8988T (cell line): Measurements from ENCODE around the gene ASTN1.

Experiments
- DNase-seq: peaks from one replicate; pipeline ENCODE4 v3.0.0; 2011

The ASTN1 gene

DNA sequence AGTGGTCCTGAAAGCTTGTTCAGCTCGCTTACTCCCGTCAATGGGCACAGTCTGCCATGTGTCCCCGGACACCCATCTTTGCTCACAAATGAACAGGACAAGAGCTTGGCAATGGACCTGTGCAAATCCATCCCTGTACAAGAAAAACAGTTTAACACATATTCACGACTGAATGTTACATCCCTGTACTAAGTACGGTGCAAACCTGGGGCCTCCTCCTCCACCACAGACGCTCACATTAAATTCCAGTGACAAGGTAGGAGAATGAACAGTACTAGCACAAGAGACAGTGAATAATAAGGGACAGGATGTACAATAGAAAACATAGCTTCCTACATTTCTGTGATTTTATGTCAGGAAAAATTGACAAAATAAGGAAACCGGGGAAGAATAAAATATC lies 187.7 kb downstream of the ASTN1 start:
- DNase-seq, result no peak

DNA sequence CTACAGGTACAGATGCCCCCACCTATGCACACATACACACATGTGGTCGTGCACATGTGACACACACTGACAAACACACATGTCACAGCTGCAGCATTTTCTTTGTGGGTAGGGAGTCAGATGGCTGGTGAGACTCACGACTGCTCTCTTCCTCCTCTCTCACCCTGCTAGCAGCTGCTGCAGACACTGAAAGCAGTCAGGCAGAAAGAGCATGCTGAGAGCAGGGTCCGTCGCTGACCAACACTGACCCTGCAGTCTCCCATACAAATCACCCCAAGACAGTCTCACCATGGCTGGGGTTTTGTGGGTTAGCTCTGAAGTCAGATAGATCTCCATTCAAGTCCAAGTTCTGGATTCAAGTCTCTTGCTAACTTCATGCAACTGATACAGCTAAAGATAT lies 188.3 kb downstream of the ASTN1 start:
- no peak for DNase-seq

DNA sequence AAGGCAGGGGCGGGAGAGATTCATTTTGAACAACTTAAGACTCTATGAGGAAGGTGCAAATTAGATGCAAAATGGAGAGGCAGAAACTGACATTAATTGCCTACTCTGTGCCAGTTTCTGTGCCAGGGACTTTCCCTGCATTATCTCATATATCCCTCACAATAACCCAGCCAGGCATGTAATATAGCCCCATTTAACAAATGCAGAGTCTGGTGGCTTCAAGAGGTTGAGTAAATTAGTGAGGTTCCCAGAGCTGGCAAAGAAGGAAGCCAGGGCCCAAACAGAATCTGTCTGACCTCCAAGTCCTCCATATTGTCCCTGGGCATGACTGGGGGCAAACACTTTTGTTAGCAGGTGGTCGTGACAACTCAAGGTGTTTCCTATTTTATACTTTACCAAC lies 199.8 kb downstream of the ASTN1 start:
- no peak for DNase-seq

DNA sequence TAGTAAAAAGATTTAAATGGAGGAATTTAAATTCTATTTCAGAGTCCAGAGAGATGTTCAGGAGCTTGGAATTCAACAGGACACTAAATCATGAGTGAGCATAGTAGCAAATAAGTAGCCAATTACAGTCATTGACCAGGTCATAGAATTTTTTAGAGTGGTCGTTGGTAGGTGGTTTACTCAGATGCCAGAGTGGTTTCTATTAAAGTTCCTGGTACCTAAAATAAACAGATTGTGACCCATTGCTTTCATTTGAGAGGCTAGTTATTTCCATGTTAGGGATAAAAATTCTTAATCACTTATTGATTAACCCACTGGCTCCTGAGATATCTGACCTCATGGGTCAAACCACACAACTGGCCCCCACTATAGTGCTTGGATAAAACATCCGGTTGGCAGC lies 201.3 kb downstream of the ASTN1 start:
- no peak for DNase-seq

DNA sequence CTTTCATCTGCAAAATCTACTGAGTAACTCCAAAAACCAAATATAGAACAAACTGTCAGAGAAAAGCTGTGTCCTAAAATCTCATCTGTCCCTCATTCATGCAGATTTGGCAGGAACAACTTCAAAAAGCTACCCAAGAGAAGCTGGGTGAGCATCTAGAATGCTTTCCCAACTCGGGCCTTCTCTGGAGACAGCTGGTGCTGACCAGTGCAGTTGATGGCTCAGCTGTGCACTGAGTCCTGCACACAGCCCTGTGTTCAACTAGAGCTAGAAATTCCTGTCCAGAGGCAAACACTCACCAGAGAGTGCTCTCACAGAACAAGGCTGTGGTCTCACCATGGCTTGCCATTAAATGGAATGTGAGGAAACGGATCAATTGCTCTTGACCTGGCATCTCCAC lies 202.8 kb downstream of the ASTN1 start:
- DNase-seq, result no peak

DNA sequence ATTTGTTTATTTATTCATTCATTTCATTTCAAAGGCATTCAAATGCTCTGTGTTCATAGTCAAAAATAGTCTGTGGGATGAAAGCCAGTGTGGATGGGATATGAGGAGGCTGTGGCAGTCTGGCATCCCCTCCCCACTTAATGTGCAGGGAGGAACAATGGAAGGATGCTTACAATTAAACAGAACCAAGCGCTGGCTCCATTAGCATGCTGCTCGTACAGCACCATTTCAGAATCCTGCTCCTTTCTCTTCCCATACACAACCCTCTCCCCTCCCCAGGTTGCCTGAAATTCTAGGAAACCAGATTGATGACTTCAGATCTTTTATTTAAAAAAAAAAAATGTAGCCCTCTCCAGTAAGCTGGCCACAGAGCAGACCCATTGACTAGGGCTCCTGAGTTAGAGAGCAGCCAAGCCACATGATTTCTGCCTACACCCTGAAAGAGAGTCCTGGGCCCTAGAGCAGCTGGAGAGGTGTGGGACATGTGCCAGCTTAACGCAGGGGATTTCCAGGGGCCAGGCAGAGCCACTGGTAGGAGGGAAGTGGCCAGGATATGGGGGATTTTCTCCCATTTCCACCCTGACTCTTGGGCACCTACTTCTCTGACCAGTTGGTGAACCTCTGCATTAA lies 205.2 kb downstream of the ASTN1 start:
- DNase-seq, result no peak

DNA sequence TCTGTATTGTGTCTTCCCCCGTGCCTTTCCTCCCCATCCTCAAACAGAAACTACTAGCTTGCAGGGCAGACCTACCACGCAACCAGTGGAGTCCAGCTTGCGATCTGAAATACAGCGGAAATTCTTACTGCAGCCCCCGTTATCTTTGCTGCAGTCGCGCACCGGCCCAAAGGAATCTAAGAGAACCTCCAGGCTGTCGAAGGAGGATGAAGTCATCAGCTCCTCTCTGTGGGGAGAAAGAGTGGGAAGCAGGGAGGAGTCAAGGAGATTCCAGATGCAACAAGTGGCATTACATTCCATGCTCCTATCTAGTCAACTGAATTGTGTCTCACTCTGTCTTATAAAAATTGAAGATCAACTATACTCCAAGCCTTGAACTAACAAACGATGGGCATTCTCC lies 206.9 kb downstream of the ASTN1 start:
- no peak for DNase-seq

DNA sequence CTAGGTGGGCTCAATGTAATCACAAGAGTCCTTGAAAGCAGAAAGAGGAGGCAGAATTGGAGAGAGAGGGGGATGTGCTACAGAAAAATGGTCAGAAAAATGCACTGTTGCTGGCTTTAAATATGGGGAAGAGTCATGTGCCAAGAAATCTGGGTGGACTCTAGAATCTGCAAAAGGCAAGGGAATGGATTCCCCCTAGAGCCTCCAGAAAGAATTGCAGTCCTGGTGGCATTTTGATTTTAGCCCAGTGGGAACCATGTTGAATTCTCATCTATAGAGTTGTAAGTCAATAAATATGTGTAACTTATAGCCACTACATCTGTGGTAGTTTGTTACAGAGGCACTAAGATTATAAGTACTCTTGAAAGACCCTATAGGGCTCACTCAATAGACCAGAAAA lies 210.3 kb downstream of the ASTN1 start:
- DNase-seq, result no peak

DNA sequence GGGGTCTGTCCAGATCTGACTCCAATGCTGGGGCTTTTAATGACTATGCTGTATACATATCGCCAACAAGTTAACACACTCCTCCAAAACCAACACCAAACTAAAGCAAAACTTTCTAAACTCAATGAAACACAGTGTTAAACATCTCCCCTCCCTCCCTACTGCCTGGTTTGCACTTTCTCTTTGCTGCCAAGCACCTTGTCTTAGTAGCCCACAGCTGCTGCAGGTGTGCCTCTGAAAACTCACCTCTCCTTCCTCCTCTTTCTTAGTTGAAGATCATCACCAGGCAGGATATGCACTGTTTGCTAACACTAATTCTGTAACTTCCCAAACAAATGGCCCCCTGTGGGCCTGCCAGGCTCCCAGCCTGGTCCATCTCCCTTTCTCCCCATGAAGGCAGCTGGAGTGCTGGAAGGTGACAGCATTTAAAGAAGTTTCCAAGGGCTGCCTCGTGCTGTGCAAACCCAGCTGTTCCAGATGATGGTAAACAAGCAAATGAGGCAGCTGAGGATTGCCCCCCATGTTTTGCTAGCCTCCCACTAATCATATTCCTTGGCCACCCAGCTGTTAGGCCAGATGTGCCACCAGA lies 213.7 kb downstream of the ASTN1 start:
- no peak for DNase-seq

DNA sequence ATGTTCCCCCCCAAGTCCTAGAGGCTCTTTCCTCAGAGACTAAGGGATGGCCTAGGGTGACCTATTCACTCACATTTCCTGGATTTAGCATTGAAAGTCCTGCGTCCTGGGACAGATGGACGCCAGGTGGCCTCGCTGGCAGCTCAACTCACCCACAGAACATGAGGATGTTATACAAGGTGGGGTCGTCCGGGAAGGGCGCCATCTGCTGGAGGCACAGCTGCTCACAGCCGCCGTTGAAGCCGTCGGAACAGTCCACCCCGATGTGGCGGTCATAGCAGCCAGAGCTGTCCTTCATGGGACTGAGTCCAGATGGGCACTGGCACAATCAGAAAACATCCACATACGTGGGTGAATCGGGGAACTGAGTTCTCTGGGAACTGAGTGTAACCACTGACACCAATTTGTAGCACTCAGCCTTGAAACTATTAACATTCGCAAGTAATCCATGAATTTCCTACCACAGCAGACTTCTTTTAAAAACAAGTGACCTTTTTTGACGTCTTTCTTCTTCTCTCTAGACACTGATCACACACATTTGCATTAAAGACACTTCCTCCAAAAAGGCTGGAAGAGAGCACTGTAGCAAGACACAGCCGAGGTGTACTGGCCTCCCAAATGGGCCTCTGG lies 215.4 kb downstream of the ASTN1 start:
- peak; percentile 26 for DNase-seq

DNA sequence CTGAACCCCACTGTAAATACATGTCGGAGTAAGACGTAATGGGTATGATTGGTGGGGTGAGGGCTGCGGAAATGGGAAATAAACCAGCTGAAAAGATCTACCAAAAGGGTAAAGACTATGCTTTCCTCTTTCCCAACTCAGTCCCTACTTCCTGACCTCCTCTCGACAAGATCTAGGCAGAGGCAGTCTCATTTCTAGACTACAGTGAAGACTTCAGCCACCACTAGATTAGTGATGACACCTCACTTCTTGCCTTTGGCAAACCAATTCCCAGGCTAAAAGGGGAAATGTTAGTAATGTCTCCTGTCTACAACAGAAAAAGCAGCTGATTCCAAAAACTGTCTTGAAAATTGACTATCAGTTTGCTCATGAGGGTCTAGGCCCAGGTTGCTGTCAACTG lies 219.9 kb downstream of the ASTN1 start:
- no peak for DNase-seq

DNA sequence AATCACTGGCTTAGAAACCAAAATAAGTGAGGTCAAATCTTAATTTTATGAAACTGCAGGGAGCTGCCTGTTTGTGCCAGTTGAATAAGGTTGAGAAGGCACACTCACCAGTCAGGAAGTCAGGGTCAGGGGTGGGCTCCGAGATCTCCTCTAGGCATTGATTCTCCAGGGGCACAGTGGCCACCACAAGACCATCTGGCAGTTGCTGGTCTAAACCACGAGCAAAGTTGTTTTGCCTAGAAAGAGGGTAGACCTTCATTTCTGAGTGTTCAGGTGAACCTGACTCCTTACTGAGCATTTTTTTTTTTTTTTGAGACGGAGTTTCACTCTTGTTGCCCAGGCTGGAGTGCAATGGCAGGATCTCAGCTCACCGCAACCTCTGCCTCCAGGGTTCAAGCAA lies 220.7 kb downstream of the ASTN1 start:
- DNase-seq, result no peak

DNA sequence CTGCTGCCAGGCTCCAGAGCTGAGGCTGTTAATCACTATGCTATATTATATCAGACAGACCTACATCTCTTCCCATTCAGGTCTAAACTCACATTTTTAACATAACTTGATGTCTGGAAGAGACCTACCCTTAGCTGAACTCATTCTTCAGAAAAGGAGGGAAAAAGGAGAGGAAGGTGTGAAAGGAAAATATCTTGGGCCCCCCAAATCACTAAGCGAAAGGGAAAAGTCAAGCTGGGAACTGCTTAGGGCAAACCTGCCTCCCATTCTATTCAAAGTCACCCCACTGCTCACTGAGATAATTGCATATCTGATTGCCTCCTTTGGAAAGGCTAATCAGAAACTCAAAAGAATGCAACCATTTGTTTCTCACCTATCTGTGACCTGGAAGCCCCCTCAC lies 222.2 kb downstream of the ASTN1 start:
- no peak for DNase-seq

DNA sequence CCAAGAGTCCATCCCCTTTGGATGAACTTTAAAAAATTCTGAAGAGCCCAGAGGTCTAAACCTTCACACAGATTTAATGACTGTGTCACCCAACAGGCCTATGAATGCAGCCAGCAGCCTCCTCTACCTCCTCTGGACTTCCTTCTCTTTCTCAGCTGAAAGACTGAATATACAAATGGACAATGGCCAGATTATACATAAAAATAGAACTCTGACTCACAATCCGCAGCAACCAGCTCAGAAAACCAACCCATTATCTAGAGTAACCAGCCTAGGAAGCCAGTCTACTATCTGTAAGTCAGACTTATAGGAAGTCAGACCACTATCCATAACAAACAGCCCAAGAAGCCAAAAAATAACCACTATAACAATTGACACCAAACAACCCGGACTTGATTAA lies 224.5 kb downstream of the ASTN1 start:
- DNase-seq, result no peak

DNA sequence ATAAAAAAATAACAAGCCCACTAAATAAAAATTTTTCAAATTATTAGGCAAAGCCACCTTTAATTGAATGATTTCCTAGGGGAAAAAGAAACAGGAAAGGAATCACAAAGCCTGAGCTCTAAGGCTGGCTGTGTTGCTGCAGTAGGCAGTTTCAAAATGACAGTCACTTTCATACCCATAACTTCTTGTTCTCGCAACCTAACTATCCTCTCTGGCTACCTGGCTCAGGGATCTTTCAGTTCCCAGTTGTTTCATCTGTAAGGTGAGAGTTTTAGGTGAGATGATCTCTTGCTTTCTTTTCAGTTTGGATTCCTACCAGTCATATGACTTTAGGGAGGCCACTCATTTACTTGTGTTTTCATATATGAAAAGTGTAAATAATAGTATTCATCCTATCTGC lies 226.1 kb downstream of the ASTN1 start:
- no peak for DNase-seq

DNA sequence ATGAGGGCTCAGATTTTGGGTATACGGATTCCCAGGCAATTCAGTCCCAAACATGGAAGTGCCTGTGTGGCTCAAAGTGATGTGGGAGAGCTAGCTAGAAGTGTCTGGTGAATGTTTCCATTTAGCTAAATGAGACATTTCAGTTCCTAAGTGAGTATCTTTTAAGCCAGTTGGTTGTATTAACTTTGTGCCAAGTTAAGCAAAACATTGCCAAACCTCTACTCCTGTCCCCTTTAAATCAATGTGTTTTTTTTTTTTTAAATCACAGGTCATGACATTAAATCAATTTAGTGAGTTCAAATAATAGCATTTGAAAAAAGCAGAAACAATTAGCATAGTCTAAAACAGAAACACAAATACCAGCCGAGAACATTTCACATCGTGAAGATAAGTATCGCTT lies 230.1 kb downstream of the ASTN1 start:
- DNase-seq, result no peak

DNA sequence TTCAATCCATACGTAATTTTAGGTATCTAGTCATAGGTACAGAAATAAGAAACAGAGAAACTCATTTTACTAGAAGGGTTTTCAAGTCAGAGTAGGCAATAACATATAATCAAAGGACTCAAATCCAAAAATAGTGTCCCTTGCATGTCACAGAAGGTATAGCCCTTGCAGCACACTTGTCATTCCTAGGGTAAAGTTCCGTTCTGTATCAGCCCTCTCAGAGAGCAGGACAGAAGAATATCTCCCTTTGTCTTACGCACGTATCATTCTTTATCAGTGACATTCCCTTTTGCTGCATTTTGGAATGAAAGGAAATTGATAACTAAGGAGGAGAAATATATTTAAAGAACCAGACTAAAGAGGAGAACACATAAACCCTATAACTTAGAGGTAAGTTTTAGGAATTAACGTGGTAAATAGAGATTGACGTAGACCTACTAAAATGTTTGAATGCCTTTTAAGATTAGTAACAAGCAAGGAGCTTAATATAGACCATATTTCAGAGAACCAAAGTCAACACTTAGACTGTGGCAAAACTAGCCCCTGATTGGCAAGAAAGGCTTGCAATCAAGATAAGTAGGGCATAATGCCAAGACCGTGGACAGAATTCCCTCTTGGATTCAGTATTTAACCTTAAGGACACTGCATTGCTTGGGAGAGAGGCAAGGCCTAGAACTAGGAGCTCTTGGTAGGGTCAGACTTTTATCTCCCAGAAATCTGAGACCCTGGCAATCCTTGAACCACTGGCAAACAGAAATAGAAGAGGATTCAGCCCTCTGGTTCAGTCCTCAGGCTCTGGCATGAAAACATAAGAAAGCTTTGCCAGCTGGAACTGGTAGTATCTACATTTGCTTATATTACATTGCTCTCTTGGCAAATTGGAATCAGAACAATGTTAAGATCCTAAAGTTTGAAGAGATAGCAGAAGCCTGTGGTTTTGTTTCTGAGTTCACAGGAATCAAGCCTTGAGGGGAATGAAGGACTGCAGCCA lies 232.1 kb downstream of the ASTN1 start:
- no peak for DNase-seq

DNA sequence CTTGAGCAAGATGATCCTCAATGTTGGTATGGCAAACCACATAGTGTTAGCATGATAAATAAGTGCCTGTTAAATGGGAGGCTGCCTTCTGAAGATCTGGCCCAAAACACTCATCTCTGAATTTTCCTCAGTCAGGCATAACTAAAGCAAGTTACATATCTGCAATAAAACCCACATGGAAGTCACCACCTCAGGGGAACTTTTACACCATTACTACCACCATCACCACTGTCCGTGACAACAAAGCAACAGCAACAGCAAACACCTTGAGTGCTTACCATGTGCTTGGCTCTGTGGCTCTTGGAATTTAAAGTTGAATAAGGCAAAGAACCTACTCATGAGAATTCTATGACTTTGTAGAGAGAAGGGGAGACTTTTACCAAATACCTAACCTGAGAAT lies 233.0 kb downstream of the ASTN1 start:
- no peak for DNase-seq

DNA sequence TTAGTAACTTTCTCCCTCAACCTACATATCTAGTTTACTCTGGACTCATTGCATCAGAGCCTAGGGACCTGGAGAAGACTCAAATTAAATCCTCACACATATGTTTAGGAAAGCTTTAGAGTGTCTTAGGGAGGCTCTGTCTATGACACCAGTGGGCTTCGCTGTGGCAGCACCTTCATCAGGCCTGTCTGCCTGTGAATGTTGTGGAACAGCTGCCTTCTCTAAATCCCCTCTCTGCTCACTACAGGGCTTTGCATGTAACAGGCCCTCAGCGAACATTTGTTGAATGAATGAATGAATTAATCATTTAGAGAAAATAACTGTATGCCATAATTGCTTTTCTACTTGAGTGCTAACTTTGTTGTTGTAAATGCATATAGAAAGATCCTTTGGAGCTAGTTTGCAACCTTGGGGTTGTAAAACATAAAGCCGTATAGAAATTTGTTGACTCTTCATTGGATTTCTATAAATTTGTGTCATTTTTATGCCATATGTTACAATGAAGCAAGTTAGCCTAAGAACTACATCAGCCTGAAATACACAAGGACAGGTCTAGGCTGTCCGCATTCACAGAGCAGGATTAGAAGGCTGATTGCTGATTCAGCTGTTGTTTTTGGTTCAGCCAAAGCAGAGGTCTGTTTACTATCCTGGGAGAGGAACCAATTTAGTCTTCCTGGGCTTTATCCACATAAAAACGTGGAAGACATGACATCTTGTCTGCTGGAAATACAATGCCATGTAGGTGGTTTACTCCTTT lies 238.0 kb downstream of the ASTN1 start:
- no peak for DNase-seq

DNA sequence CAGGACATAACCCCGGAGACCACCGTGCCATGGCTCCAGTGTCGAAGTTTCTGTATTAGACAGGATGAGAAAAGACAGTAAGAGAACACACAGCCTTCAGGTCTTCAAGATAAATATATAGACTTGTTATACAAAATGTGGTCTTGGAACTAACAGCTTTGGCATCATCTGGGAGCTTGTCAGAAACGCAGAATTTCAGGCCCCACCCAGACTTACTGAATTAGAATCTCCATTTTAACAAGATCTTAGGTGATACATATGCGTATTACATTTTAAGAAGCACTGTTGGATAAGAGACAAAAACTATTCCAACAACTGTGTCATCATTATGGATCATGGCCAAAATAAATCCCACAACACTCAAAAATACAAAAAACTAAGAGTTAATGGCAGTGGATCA lies 239.3 kb downstream of the ASTN1 start:
- DNase-seq, result no peak

DNA sequence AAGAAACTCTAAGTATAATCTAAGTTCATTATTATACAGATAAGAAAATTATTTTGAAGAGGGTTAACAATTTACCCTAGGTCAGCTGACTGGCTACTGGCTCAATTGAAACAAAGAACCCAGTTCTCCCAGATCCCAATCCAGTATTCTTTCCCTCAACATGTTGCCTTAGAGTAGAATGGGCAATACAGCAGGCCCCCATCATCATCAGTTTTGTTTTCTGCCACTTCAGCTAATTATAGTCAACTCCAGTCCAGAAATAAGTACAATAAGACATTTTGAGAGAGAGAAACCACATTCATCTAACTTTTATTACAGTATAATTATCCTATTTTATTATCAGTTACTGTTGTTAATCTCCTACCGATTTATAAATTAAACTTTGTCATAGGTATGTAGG lies 241.2 kb downstream of the ASTN1 start:
- DNase-seq, result no peak

DNA sequence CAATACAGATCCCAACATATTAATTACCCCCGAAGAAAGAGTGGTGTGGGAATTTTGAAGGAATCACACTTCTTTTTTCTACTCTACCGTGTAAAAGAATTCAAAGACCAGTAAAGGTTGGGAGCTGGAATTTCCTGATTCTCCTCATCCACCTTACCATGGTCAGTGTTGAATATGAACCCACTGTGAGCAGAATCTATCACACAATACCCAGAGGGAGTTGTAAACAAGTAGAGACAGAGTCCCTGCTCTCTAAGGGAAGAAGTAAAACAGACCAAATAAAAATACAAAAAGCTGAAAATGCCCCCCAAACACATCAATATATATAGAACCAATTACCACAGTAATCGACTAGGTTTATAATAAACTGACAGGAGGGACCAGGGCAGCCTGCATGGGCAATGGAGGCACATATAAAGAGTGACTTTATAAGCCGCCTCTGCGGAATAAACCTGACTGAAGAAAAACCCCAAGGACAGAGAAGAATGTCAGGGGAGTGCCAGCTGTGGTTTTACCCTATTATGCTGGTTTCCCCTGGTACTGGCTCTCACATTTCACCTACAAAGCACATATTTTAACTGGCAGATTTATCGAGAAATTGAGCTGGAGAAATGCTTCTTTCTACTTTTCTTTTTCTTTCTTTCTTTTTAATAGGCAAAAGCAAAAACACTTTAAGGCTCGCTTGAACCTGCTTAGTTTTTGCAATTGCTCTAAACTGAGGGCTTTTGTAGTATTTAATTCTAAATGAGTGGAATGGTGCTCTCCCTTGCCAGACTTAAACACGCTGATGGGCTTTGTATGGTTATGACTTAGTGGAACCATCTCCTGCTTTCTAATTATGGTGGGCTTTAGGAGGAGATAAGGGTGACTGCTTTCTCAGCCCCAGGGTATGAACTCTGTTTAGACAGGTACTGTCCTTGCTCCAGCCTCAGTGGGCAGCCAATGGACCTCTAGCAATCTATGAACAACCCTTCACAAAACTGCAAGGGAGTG lies 244.8 kb downstream of the ASTN1 start:
- DNase-seq, result no peak
